GM18873 (cell line): ENCODE data around the gene TMEM150A.
"Not testable (repeated sequence)": the region's sequence is repeated elsewhere in the genome, so short reads cannot be mapped to it uniquely, and the experiment has no call there.

Experiments
- ATAC-seq: cut with Tn5 transposase; IDR thresholded peaks from one replicate; pipeline ENCODE4 v1.9.1; 2021; ENCODE audit warnings: mild to moderate bottlenecking, moderate library complexity, moderate number of reproducible peaks; ENCODE audit not compliant: unreplicated experiment, low FRiP score

Gene TMEM150A

DNA sequence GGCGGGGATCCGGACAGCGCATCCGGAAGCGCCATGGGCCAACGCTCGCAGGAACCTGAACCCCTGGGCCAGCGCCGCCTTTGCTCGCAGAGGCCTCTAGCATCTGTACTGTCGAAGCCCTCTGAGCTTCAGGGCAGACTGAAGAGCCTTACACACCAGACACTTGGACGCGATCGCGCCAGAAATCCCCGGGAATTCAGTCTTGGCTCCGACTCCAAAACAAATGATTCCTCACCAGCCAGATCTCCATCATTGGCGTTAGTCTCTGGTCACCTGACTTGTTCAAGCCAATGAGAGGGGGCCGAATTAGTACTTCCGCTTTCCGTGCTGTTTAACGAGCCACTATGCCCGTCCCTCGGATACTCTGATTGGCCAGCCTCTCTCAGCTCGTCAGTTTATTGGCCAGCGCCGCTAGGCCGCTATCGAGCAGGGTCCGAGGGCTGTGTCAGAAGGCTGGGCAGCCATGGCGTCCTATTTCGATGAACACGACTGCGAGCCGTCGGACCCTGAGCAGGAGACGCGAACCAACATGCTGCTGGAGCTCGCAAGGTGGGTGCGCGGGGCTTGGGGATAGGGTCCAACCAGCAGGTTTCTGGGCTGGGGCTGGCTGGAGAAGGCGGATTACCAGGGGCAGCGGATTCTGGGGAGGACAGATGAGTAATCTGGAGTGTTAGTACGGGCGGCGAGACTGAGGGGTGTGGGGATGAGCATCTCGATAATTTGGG, 7.0 kb downstream of the TMEM150A start, which contains the start of gene RNF181:
RNF181 (plus strand) TSS at position 445 of the 725 bp plus-strand sequence; CDS start at position 464, 19 bp downstream.
- peak; percentile 99 for ATAC-seq

DNA sequence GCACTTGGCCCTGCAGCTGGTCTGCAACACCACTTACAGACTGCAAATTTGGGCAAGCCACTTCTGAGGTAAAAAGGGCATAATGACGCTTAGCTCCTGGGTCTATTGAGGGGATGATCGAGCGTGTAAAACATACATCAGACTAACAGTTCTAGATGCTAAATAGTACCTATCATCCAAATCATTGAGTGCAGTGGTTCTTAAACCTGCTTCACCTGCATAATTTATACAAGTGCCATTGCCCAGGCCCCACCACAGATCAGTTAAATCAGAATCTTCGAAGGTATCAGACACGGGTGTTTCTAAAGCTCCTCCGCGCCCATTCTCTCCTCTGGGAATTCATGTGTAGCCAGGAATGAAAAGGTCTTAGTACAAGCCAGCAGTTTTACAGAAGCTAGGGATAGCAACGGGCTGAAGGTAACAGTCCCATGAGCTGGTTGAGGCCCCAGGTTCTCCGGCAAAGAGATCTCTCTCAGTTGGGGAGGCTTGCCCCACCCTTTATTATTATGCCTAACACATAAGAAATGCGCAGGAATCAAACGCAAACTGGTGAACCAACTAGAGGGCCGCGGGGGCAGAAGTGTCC, 7.7 kb downstream of the TMEM150A start:
- ATAC-seq = no peak

DNA sequence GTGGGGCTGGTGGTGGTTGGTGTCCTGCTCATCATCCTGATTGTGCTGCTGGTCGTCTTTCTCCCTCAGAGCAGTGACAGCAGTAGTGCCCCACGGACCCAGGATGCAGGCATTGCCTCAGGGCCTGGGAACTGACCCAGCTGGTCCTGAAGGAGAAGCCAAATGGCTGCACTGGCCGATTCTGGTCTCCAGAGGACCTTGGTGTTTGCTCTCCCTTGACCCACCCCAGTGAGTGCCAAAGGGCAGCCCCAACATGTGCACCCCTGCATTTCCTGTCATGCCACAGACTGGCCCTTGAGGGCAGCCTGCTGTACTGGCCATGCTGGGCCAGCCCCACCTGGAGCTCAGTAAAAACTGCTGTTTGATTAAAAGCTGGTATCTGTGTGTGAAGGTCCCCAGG, 9.5 kb downstream of the TMEM150A start:
- no peak for ATAC-seq

DNA sequence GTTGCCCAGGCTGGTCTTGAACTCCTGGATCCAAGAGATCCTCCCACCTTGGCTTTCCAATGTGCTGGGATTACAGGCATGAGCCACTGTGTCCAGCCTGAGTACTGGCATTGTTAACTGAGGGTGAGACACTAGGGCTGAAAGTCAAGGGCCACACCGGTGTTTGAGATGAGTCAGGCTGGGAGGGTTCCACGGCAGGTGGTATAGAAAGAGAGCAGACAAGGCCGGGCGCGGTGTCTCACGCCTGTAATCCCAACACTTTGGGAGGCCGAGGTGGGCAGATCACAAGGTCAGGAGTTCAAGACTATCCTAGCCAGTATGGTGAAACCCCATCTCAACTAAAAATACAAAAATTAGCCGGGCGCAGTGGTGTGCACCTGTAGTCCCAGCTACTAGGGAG, 10.2 kb downstream of the TMEM150A start:
- ATAC-seq = not testable (repeated sequence)

DNA sequence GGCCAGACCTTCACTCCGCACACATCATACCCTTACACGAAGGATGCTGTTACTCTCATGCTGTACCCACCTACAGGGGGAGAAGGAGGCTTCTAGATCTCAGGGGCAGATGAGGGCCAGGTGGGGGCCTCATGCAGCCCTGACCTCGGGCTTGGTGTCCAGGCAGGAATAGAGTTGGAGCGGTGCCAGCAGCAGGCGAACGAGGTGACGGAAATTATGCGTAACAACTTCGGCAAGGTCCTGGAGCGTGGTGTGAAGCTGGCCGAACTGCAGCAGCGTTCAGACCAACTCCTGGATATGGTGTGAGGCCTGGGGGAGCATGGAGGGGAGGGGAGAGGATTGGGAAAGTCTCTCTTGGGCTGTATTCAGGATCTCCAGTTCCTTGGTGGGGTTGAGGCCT, 10.9 kb downstream of the TMEM150A start:
- ATAC-seq = no peak

DNA sequence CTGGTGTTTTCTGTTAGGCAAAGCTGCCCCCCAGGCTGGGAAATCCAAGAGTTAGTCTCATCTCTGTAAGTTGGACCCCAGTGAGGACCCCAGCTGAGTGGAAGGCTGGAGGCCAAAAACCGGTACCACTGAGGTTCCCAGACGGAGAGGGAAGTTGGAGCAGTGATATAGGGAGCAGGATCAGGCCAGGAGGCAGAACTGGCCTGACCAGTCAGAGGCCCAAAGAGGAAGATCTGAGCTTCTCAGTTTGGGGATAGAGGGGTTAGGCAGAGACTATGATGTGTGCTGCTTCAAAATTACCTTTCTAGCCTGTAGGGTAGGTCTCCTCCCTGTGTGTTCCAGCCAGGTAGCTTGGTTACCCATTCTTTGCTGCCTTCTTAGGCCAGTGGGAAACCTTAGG, 11.5 kb downstream of the TMEM150A start:
- ATAC-seq = no peak

DNA sequence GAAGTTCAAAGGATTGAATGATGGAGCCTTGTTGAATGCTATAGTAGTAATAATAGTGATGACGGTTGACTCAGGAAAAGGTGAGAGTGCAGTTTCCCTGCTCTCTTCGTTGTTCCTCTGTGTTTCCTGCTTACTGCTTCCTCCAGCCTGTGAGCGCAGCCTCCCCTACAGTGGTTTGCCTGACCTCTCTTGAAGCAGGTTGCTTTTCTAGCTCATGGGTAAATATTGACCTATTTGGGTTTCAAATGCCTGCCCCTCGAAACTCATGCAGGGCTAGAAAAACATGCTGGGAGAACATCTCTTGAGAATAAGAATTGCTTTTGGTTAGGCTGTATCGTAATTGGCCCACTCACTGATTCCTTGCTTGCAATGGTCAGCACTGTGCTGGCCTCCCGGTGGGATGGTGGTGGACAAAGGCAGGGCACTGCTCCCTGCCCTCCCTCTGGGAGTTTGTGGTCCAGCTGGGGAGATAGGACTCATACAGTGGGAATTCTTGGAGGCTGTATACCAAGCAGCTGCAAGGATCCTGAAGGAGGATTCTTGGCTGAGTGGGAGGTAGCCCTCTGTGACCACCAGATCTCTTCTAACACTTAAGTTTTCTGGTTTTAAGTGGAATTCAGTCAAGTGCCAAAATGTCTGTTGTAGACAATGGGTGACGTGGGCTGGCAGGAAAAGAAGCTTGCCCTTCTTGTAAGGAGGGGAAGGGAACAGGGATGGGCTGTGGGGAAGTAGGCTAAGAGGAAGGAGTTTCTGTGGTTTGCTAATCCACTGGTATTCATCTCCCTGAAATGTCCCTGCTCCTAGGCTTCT, 12.3 kb downstream of the TMEM150A start:
- no peak for ATAC-seq

DNA sequence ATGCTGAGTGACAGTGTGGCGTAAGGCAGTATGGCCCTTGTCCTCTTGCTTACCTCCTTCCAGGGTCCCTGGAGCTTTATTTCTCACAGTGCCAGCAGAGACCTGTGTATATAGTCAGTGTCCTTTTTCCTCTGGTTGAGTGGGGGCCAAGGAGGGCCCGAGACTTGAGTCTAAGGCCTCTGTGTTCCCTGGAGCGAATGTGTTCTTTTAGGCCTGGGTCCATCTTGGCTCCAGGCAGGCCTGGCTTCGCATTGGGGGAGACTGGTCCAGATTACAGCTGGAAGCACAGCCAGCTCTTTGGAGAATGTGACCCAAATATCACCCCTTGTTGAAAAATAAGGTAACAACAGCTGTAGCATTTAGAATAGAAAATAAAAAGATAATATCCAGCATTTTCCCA, 13.3 kb downstream of the TMEM150A start:
- no peak for ATAC-seq

DNA sequence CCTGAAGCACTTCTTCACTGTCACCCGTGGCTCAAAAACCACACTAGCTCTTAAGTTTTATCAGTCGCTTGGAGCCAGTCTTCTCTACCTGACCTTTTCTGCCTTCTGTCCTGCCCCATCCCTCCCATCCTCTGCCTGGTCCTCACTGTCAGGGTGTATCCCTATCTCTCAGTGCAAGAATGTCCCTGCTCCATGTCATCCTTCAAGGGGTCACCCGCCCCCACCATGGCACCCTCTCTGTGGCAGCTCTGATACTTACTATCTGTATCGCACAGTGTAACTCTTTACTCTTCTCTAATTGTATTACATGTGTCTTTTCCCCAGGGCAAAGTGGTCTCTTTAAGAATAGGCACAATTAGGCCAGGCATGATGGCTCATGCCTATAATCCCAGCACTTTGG, 13.9 kb downstream of the TMEM150A start:
- ATAC-seq = no peak

DNA sequence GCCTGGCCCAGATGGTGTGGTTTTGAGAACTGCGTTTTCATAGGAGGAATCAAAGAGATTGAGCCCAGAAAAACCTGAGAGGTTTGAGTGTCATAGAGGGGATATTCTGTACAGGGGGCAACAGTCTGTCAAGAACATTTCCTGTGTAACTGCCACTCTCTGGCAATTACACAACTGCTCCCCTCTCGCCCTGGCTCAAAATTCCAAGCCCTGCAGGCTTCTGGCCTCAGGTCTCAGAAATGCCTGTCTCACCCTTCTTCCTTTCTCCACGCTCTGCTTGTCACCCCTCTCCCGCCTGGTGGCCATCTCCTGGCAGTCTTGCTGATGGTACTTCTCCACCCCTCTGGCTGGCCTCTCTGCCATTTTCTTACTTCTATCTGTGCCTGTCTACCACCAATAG, 14.3 kb downstream of the TMEM150A start:
- ATAC-seq = no peak

DNA sequence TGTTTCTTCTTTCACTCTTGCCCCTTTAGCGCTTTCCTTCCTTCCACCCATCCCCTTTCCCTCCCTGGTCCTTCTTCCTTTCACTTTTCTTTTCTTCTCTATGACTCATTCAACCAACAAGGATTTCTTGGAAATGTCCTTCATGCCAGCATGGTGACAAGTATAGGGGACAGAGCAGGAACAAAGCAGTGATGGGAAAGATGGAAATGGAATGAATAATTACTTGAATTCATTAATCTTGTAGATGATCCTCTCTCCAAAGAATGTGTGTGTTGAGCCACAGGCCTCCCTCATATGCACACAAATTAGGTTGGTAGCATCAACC, 16.8 kb downstream of the TMEM150A start:
- ATAC-seq = no peak

DNA sequence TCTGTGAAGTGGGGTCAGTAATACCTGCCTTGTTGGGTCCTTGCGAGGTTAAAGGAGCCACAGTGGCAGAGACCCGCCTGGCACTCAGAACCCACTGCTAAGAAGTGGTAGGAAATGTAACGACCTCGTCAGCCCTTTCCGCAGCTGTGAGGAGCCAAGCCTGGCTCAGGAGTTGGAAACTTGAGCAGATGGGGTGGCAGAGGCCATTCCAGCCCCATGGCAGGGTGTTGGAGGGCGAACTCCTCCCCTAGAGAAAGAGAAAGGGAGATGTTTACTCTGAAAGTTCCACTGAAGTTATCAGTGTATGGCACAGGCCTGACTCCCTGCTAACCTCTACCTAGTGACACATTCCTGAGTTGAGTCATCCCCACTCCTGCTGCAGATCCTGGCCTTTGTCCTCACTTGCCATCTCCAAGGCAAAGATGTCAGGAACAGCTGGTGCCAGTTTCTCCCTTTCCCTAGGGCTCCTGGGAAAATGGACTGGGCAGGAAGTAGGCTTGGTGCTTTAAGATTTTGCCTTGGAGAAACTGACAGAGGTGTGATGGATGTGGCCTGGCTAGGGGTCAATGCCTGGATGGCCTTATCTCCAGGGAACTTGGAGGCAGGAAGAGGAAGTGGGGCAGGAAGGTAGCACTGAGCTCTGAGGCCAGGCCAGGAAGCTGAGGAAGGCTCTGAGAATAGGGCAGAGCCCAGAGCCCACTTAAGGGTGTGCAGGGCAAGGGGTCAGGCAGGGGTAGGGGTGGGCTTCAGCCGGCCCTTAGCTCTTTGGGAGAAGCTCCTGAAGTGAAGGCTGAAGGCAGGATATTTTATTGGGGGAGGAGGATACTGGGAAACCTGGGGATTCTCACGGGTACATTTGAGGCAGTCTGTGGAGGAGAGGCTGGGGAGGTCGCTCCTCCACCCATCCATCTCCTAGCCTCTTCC, 17.4 kb downstream of the TMEM150A start:
- ATAC-seq = peak; percentile 47

DNA sequence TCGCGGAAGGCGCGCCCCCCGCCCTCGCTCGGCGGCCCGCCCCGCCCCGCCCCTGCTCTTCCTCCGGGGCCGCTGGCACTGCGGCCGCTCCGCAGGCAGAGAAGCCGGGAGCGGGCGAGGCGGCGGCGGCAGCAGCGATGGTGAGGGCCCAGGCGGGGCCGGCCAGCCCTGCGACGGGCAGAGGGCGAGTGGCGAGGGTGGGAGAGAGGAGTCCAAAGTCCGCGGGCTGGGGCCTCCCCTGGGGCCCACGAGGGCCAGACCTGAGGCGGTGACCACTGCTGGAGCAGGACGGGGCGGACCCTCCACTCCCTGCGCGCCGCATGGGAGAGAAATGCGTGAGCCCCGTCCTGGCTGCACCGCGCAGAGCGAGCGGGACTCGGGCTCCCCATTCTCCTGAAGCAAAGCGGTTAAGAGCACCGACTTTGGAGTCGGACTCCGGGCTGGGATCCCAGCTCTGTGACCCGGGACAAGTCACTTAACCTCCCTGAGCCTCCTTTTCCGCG, 18.1 kb downstream of the TMEM150A start, which contains the start of gene VAMP5:
VAMP5 (plus strand) TSS at position 78 of the 503 bp plus-strand sequence; CDS start at position 138, 60 bp downstream.
- no peak for ATAC-seq

DNA sequence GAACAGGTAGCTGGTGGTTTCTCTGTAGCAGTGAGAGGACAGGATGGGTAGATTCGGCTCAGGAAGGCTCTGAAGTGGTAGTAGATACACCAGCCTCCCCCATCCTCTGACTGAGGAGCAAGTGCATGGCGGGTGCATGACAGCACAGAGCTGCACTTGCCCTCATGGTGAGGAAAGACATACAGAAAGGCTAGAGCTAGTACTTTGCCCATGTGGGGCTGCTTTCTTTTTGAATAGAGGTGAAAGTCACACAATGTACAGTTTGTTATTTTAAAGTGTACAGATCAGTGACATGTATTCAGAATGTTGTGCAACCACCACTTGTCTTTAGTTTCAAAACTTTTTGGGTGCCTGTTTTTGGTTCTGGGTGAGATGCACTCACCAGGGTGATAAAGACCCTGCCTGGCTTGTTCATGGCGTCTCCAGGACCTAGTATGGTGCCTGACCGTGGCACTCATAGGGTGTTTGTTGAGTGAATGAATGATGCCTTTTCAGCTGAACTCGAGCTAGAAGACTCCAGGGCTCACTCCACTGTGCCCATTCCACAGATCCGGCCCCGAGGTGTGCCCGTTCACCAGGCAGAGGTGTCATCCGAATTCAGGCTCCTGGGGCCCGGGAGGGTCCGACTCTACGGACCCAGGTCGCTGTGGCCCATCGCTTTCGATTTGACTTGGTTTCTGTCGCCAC, 18.7 kb downstream of the TMEM150A start:
- no peak for ATAC-seq

DNA sequence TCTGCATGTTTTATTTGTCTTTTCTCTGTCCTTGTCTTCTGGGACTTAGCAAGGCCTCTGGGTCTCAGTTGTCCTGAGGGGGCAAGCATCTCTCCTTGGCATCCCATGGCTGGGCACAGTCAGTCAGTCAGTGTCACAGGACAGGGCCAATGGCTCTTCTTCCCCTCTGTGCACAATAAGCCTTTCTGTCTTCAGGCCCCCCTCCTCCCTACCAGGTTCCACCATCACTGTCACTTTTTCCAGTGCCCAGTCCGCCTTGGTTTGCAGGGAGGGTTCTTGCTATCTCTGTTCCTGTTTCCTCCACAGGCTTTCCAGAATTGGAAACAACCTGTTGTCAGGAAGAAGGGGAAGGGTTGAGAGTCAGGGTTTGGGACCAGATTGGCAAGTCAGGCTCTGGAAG, 20.0 kb downstream of the TMEM150A start:
- no peak for ATAC-seq

DNA sequence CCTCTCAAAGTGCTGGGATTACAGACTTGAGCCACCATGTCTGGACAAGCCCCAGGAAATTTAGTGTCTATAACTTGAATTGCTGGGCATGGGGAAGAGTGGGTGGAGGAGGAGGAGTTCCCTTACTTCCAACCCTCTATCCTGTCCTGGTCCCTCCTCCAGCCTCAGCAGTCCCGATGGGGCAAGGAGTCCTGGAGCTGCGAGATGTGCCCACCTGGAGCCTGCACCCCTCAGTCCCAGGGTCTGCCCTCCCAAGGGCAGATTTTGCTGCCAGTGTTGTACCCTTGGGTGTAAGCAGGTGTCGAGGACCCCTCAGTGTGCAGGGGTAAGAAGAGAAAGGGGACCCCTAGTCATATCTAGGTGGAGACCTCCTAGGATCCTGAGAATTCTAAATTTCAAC, 22.3 kb downstream of the TMEM150A start:
- ATAC-seq = no peak

DNA sequence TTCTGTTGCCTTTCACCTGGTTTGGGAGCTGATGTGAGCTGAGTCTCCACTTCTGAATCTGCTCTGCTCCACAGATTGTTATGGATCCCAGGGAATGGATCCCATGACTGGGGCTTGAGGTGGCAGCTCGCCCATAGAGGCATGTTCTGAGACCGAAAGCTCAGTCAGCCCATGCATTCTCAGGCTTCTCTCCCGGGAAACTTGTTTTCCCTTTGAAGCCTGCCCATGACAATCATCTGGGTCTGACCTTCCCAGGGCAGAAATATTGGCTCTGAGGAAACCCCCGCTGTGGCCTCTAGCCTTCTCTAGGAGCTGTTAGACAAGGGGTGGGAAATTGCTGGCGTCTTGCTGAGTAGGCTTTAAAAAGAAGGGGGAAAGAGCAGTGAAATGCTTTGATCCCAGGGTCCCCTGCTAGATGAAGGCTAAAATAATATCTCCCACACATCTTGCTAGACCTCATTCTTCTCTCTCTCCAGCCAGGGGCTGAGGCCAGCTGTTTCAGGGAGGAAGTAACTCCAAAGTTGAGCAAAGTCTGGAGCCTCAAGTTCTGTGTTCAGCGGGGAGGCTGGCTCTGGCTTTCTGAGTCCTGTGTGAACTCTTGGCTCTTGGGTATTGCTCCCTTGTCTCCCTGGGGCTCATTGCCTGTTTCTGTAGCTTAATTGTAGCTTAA, 23.1 kb downstream of the TMEM150A start:
- ATAC-seq = no peak

DNA sequence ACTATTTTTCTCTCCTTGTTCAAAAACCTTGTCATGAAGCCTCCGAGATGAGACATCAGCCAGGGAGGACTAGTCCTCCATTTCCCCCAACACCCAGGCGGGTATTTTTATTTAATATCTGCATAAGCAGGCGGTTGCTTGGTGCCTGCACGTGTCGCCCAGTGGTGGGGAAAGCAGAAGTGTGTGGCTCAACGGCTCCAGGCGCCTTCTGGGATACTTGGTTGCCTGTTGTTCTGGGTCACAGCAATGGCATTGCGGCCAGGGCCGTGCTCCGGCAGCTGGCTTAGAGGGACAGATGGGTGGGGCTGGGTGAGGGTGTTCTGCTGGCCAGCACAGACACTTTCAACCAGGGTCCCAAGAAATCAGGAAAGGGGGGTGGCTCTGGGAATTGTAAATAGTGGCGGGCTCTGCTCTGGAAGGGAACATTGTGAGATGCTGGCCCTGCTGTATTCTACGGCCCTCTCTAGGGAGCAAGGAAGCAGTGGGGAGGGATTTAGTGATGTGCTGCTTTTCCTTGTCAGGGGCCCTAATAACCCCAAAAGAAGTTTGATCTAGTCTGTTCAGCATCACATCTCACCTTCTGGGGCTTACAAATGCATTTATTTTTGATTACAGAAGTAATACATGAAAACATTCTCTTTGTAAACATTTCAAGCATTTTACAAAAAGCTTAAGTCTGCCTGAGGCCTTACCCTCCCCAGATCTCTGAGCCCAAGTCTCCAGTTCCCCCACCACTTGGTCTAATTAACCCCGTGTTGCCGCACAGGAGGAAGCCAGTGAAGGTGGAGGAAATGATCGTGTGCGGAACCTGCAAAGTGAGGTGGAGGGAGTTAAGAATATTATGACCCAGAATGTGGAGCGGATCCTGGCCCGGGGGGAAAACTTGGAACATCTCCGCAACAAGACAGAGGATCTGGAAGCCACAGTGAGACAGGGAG, 24.0 kb downstream of the TMEM150A start:
- ATAC-seq = peak; percentile 32
